Activated CD4-positive, alpha-beta T cell treated with anti-CD3 and anti-CD28 coated beads for 36 hours (primary cell): ENCODE data around the gene DLG4. TPM values are rescaled to one million over a fixed set of nuclear protein-coding genes. Genes with fewer than 3 reads are reported as not detected.

Experiments used
- ATAC-seq: fragments of 200-7000 bp; cut with Tn5 transposase; one replicate; pipeline ENCODE4 v1.10.0; 2021; ENCODE audit warnings: mild to moderate bottlenecking, moderate library complexity
- CTCF ChIA-PET: fragments of 350-600 bp; sonication (Branson Sonifier 250); formaldehyde crosslinking; loops from one replicate; lab custom pipeline; 2021; ENCODE audit warnings: antibody characterized with exemption; lab: Charles Lee
- POLR2A ChIA-PET: fragments of 350-600 bp; sonication (Branson Sonifier 250); formaldehyde crosslinking; loops from one replicate; lab custom pipeline; 2021; ENCODE audit warnings: antibody characterized with exemption, inconsistent platforms; lab: Charles Lee
- DNase-seq: peaks from one replicate; pipeline ENCODE4 v3.0.0-alpha.2; 2020
- H3K27ac Mint-ChIP-seq: one replicate; pipeline ENCODE4 v1.8.0; 2021; ENCODE audit warnings: mixed read lengths
- H3K27me3 Mint-ChIP-seq: one replicate; pipeline ENCODE4 v1.8.0; 2021; ENCODE audit warnings: mixed read lengths
- H3K36me3 Mint-ChIP-seq: one replicate; pipeline ENCODE4 v1.8.0; 2021; ENCODE audit warnings: low read depth, mixed read lengths
- H3K4me1 Mint-ChIP-seq: one replicate; pipeline ENCODE4 v1.8.0; 2021; ENCODE audit warnings: mixed read lengths
- H3K4me3 Mint-ChIP-seq: one replicate; pipeline ENCODE4 v1.8.0; 2021; ENCODE audit warnings: mild to moderate bottlenecking, moderate library complexity, mixed read lengths
- H3K9me3 Mint-ChIP-seq: one replicate; pipeline ENCODE4 v1.8.0; 2021; ENCODE audit warnings: low read depth, mixed read lengths
- intact Hi-C, 2 experiments: fragments of 100-400 bp; cut with DNase I in 1 of 2; cut with micrococcal nuclease in 1 of 2; formaldehyde crosslinking; loops; one replicate each; pipeline versions ENCODE4 v1.14.2 to v1.15.1; 2022 to 2024; cut with DNase I, micrococcal nuclease
- total RNA-seq, 2 experiments: library from RNA; stranded (reverse); gene quantifications; one replicate each; pipeline ENCODE4 v1.2.3, GENCODE V29; 2021

The DLG4 gene
- total RNA-seq, 2 experiments from 2014 or later: 11.7 to 15.4 TPM

DNA sequence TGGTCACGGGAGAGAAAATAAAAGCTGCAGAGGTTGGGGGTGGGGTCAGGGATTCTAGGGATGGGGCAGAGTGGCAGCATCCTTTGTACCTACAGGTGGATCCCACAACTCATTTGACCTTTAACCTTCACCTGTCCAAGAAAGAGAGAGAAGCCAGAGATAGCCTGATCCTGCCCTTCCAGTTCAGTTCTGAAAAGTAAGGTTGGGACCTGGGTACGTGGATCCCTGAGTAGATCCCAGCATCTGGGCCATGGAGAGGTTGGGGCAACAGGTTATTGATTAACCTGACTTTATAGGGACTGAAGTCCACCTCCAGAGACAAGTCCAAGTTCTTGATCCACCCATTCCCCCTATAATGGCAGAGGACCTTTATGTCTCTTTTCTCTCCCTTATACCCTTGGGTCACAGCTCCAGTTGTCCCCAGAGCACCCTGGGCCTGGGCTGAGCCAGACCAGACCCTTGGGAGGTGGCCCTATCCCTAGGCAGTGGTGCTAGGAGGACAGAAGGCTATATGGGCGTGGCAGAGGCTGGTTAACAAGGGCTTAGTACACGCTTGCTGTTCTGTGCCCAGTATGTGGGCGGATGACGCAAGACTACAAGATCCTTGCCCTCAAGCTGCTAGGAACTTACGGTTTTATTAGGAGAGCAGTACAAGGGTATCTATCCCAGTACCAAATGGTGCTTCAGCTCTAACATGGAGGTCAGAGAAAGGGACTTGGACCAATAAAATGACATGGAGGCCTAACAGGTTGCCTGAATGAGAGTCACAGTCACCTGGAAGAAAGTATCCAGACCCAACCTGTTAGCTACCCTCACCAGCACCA lies 39.3 kb upstream of the DLG4 start:
- peaks cover 25% of the 10 kb centered on the region for H3K36me3 Mint-ChIP-seq
- peaks cover 17% of the 10 kb centered on the region for H3K27me3 Mint-ChIP-seq
- CTCF ChIA-PET: interaction anchor here (1.0 kb wide), 1 partner anchor 39 kb away, joined by 3 read pairs; the partner anchor contains the start of genes ACADVL and DLG4
- H3K9me3 Mint-ChIP-seq: no peaks in the 10 kb centered on the region
- H3K4me1 Mint-ChIP-seq: peaks cover 28% of the 10 kb centered on the region
- POLR2A ChIA-PET: interaction anchor here (0.6 kb wide), 1 partner anchor 32 kb away, joined by 5 read pairs; no protein-coding TSS in a partner anchor
- DNase-seq (no peak), ATAC-seq (no peak)
- no peak overlapping the region for H3K27ac Mint-ChIP-seq
- H3K4me3 Mint-ChIP-seq: no peak overlapping the region
- intact Hi-C loops: no loop called here

DNA sequence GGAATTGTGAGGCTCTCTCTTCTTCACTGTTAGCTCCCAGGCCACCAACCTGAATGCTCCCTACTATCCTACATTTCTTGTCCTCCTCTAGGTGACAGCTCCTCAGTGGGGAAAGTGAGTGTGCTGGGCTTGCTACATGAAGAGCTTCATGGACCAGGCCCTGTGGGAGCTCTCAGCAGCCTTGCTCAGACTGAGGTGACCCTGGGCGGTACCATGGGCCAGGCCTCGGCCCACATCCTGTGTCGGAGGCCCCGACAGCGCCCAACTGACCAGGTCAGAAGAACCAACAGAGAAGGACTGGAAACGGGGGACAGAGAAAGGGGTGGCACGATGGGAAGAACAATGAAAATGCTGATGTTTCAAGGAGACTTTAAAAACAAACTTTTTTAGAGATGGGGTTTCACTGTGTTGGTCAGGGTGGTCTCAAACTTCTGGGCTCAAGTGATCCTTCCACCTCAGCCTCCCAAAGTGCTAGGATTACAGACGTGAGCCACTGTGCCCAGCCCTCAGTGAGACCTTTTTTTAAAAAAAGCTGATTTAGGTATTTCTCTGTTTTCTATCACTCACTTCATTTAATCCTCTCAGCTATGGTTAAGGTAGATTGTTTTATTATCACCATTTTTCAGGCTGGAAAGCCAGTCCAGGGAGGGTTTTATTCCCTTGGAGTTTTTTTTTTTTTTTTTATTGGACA lies 37.3 kb upstream of the DLG4 start:
- peak overlapping the region; percentile 17 for H3K27ac Mint-ChIP-seq
- DNase-seq (no peak), ATAC-seq (no peak)
- H3K4me3 Mint-ChIP-seq: no peak overlapping the region
- H3K27me3 Mint-ChIP-seq: peaks cover 3% of the 10 kb centered on the region
- H3K36me3 Mint-ChIP-seq: peaks cover 36% of the 10 kb centered on the region
- POLR2A ChIA-PET: interaction anchor here (0.6 kb wide), 2 partner anchors 43 to 74 kb away, joined by 4 to 14 read pairs; no protein-coding TSS in a partner anchor
- H3K9me3 Mint-ChIP-seq: no peaks in the 10 kb centered on the region
- H3K4me1 Mint-ChIP-seq: peaks cover 21% of the 10 kb centered on the region
- intact Hi-C loops: no loop called here
- CTCF ChIA-PET: interaction anchor here (0.7 to 0.8 kb wide), 2 partner anchors 24 to 36 kb away, joined by 3 read pairs; partner anchors contain the start of gene SLC2A4

DNA sequence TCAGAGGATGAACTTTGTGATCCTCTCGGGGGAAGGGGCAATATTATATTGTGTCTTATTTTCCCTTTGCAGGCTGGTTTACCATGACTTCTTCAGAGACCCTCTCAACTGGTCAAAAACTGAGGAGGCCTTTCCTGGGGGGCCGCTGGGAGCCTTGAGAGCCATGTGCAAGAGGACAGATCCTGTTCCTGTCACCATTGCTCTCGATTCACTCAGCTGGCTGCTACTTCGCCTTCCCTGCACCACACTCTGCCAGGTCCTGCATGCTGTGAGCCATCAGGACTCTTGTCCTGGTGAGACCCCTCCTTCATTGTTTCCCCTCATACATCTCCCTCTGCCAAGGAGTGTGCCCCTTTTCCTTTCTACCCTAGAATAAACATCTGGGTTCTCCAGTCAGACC lies 34.9 kb upstream of the DLG4 start:
- H3K27ac Mint-ChIP-seq: no peak overlapping the region
- ATAC-seq: no peak
- CTCF ChIA-PET: no interaction called here

DNA sequence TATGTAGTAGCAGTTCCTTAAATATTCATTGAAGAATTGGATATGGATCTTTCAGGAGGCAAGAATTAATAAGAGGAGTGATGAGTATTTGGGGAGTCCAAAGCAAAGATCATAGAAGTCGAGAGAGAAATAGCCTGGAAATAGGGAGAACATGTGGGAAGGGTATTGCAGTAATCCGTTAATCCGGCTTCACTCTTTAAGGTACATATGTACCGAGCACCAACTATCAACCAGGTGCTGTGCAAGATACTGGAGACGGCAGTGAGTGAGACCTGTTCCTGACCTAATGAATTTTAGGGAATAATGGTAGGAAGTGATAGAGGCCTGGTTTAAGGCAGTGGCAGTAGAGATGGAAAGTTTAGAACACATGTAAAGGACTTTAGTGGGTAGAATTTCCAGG lies 33.4 kb upstream of the DLG4 start:
- DNase-seq (no peak), ATAC-seq (no peak)
- Mint-ChIP-seq H3K4me1 (peaks cover 38% of the 10 kb centered on the region), H3K4me3 (peak overlapping the region; percentile 93), H3K27me3 (no peaks in the 10 kb centered on the region), H3K27ac (peak overlapping the region; percentile 99), H3K36me3 (peaks cover 37% of the 10 kb centered on the region), H3K9me3 (no peaks in the 10 kb centered on the region)
- intact Hi-C loops: loop anchor here (2.0 to 5.0 kb wide), 7 partner anchors 38 to 679 kb away; partner anchors contain the start of genes CNTROB (in 1 of the 2), EIF5A (in 1 of the 2), PLSCR3 (in 1 of the 2) and POLR2A (in 1 of the 2)
- ChIA-PET POLR2A (no interaction called here), CTCF (no interaction called here)

More for the DNA sequence above, 34.9 kb upstream of the DLG4 start:
- peaks cover 27% of the 10 kb centered on the region for H3K4me1 Mint-ChIP-seq
- H3K27me3 Mint-ChIP-seq: no peaks in the 10 kb centered on the region
- intact Hi-C loops: loop anchor here (5.0 kb wide), 5 partner anchors 53 to 678 kb away; partner anchors contain the start of genes CNTROB (in 1 of the 2), EIF5A (in 1 of the 2), POLR2A (in 1 of the 2) and SLC35G6 (in 1 of the 2)
- POLR2A ChIA-PET: no interaction called here
- no peak for DNase-seq
- no peak overlapping the region for H3K4me3 Mint-ChIP-seq
- H3K36me3 Mint-ChIP-seq: peaks cover 40% of the 10 kb centered on the region
- H3K9me3 Mint-ChIP-seq: no peaks in the 10 kb centered on the region

DNA sequence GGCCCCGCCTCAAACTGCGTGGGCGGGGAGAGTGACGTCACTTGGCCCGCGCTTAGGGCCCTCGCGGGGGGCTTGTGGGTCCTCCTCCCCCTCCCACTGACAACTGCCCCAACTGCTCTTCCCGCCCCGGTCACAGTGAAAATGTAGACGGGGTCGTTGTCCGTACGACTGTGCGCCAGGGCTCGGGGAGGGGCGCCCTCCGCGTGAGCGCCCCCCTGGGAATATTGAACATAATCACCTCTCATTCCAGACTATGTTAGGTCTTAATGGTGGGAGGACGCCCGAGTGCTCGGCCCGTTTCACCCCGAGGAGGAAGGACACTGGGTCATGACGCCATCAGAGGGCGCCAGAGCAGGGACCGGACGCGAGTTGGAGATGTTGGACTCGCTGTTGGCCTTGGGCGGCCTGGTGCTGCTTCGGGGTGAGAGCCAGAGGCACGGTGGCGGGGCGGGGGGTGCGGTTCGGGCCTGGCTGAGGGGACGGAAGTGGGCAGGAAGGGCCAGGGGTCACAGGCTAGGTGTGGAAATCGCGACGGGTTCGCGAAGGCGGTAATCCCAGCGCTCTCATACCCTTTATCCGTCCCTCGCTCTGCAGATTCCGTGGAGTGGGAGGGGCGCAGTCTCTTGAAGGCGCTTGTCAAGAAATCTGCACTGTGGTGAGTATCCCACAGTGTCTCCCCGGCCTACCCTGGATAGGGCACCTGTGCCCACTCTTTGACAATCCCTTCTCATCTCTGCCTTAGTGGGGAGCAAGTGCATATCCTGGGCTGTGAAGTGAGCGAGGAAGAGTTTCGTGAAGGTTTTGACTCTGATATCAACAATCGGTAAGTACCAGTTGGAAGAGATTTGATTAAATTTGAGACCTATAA lies 32.8 kb upstream of the DLG4 start, which contains the start of gene ELP5:
Gene ELP5 (plus strand): TSS at position 40 of the 868 bp plus-strand sequence. CDS start 336 bp downstream, at position 376.
- intact Hi-C loops: loop anchor here (1.0 to 5.0 kb wide), 24 partner anchors 10 to 680 kb away; partner anchors contain the start of genes EIF5A (in 2 of the 2), POLR2A (in 2 of the 2), ACADVL (in 1 of the 2) and CNTROB (in 1 of the 2)
- POLR2A ChIA-PET: interaction anchor here (1.0 to 1.6 kb wide), 3 partner anchors 10 to 77 kb away, joined by 3 to 8 read pairs (median 4); partner anchors contain the start of genes GABARAP and PHF23
- Mint-ChIP-seq H3K27me3 (no peaks in the 10 kb centered on the region), H3K4me3 (peak within 1 kb of the TSS; percentile 93), H3K36me3 (peaks cover 37% of the 10 kb centered on the region), H3K27ac (peak within 1 kb of the TSS; percentile 99), H3K9me3 (no peaks in the 10 kb centered on the region), H3K4me1 (peaks cover 40% of the 10 kb centered on the region)
- ATAC-seq (peak; percentile 65), DNase-seq (peak; percentile 94)
- CTCF ChIA-PET: no interaction called here

DNA sequence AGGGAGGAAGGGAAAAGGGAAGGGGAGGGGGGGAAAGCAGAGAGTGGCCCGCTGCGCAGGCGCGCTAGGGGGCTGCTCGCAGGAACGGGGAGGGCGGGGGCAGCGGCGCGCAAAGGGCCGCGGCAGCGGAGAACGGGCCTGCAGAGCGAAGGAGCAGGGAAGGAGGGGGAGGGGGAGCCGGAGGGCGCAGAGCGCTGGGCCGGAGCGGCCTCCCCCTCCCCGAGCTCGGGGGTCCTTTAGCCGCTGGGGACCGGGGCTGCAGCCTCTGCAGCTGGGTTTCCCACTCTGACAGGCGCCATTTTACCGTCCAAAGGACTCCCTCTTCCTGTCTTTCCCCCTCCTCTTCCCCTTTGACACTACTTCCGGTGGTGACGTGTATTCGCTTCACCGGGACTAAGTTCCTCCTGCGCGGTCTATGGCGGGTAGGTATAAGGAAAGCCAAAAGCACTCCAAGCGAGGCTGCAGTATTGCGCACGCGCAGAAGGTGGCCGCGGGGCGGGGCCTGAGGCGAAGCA lies 32.1 kb upstream of the DLG4 start, which contains the start of gene CTDNEP1:
Gene CTDNEP1 (minus strand): TSS at position 74 of the 515 bp plus-strand sequence. CDS start 438 bp downstream, outside the sequence.
- Mint-ChIP-seq H3K4me1 (peaks cover 45% of the 10 kb centered on the region), H3K9me3 (no peaks in the 10 kb centered on the region), H3K4me3 (peak within 1 kb of the TSS; percentile 93), H3K27me3 (no peaks in the 10 kb centered on the region), H3K27ac (peak within 1 kb of the TSS; percentile 99), H3K36me3 (peaks cover 39% of the 10 kb centered on the region)
- CTCF ChIA-PET: interaction anchor here (0.6 to 1.0 kb wide), 4 partner anchors 12 to 32 kb away, joined by 3 to 5 read pairs (median 4); partner anchors contain the start of genes ACADVL, DLG4 and PHF23
- peak; percentile 94 for ATAC-seq
- POLR2A ChIA-PET: interaction anchor here (1.0 to 1.6 kb wide), 3 partner anchors 10 to 78 kb away, joined by 3 to 8 read pairs (median 4); partner anchors contain the start of genes GABARAP and PHF23
- intact Hi-C loops: loop anchor here (1.0 to 5.0 kb wide), 24 partner anchors 9 to 681 kb away; partner anchors contain the start of genes EIF5A (in 2 of the 2), GABARAP (in 2 of the 2), POLR2A (in 2 of the 2) and ACADVL (in 1 of the 2)
- DNase-seq: peak; percentile 99

DNA sequence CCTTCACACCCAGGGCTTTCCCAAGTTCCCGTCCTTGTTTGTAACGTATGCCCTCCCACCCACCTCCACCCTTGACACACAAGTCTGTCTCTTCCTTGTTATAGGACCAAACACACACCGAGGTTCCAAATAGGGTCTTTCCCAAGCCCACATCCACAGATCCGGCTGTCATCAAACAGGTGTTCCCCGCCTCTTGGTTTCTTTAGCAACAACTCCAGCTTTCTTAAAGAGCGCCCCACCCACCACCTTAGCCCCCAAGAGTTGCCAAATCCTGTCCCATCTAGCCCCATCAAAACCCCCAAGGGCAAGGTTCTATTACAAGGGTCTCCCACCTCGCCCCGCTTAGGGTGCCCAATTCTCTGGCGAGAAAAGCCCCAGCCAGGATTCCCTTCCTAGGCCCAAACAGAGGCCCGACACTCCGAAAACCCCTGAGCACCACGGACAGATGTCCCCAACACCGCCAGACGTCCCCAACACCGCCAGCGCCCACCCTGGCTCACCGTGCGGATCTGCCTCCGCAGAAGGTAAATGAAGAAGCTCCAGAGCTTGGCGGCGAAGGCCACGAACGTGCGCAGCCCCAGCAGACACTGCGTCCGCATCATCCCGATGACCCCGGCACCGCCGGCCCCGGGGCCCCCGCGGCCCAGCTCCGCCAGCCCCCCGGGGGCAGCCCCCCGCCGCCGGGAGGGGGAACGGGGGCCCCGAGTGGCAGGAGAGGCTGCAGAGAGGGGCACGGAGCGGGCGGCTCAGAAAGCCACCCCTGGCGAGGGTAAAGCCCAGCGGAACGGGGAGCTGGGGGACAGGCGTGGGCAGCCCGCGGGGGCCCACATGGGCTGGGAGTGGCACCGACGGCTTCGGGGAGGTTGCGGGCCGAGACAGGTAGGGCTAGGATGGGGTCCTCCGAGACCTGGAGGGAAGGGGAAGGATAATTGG lies 31.3 kb upstream of the DLG4 start:
- Mint-ChIP-seq H3K9me3 (no peaks in the 10 kb centered on the region), H3K36me3 (peaks cover 39% of the 10 kb centered on the region), H3K4me3 (peak overlapping the region; percentile 93), H3K27ac (peak overlapping the region; percentile 96), H3K27me3 (no peaks in the 10 kb centered on the region), H3K4me1 (peaks cover 50% of the 10 kb centered on the region)
- POLR2A ChIA-PET: interaction anchor here (1.0 to 1.6 kb wide), 3 partner anchors 9 to 79 kb away, joined by 3 to 8 read pairs (median 4); partner anchors contain the start of genes GABARAP and PHF23
- DNase-seq: peak; percentile 42
- ATAC-seq: peak; percentile 1
- intact Hi-C loops: loop anchor here (1.0 to 5.0 kb wide), 6 partner anchors 9 to 681 kb away; partner anchors contain the start of genes CNTROB (in 1 of the 2), EIF5A (in 1 of the 2), GABARAP (in 1 of the 2) and POLR2A (in 1 of the 2)
- CTCF ChIA-PET: interaction anchor here (0.6 to 1.0 kb wide), 4 partner anchors 11 to 31 kb away, joined by 3 to 5 read pairs (median 4); partner anchors contain the start of genes ACADVL, DLG4 and PHF23

DNA sequence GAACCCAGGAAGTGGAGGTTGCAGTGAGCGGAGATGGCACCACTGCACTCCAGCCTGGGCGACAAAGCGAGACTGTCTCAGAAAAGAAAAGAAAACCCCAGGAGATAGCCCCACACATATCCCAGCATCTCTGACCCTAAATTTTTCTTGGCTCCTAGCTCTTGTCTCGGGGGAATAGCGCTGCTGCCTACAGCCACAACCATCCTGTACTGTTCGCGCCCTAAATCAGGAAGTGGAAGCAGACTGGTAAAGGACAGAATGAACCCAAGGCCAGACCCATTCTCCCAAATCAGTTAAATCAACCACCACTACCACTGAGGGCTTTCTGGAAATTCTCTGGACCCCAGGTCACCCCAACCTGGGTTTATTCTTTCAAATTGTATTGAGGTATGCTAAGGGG lies 30.2 kb upstream of the DLG4 start:
- H3K4me1 Mint-ChIP-seq: peaks cover 50% of the 10 kb centered on the region
- DNase-seq (no peak), ATAC-seq (no peak)
- H3K36me3 Mint-ChIP-seq: peaks cover 38% of the 10 kb centered on the region
- H3K27me3 Mint-ChIP-seq: no peaks in the 10 kb centered on the region
- H3K27ac Mint-ChIP-seq: peak overlapping the region; percentile 96
- ChIA-PET POLR2A (interaction anchor here (1.4 kb wide), 1 partner anchor 10 kb away, joined by 5 read pairs; the partner anchor contains the start of gene PHF23), CTCF (interaction anchor here (1.3 kb wide), 1 partner anchor 30 kb away, joined by 4 read pairs; the partner anchor contains the start of genes ACADVL and DLG4)
- intact Hi-C loops: loop anchor here (5.0 to 10.0 kb wide), 6 partner anchors 57 to 905 kb away; partner anchors contain the start of genes CNTROB (in 1 of the 2), EIF5A (in 1 of the 2), PER1 (in 1 of the 2) and POLR2A (in 1 of the 2)
- peak overlapping the region; percentile 93 for H3K4me3 Mint-ChIP-seq
- no peaks in the 10 kb centered on the region for H3K9me3 Mint-ChIP-seq
